Measurements from ENCODE around the gene CSF2RB.

GRCh38 chr22:36981247-36981775, 67.9 kb downstream of the CSF2RB start:
- no peak for TF ChIP-seq POLR2A (IDR thresholded peaks at IDR 0.05; ENCODE audit: low read depth, low read length)
- TF ChIP-seq POLR2AphosphoS5 (IDR thresholded peaks at IDR 0.05; ENCODE audit: low read depth, low read length) = no peak

Measured in GM12892 (cell line).